GM21786 (cell line): ENCODE results near the gene POGZ.
"Not testable (repeated sequence)": the region's sequence is repeated elsewhere in the genome, so short reads cannot be mapped to it uniquely, and the experiment has no call there.

Source experiments
- ATAC-seq: cut with Tn5 transposase; IDR thresholded peaks from one replicate; pipeline ENCODE4 v1.9.1; 2021; ENCODE audit not compliant: unreplicated experiment

The POGZ gene

GRCh38 chr1:151418081-151418480 is 41.2 kb downstream of the POGZ start:
- no peak for ATAC-seq

- ATAC-seq: no peak
Measured at GRCh38 chr1:151416231-151416630, 43.1 kb downstream of the POGZ start.

GRCh38 chr1:151411884-151412283 is 47.4 kb downstream of the POGZ start:
- no peak for ATAC-seq

GRCh38 chr1:151408891-151409290 is 50.4 kb downstream of the POGZ start:
- no peak for ATAC-seq

GRCh38 chr1:151407304-151407703 is 52.0 kb downstream of the POGZ start:
- no peak for ATAC-seq

- ATAC-seq: no peak
Measured at GRCh38 chr1:151406176-151406575, 53.1 kb downstream of the POGZ start.

- no peak for ATAC-seq
Measured at GRCh38 chr1:151405187-151405951, 53.9 kb downstream of the POGZ start.

GRCh38 chr1:151403612-151404011 is 55.7 kb downstream of the POGZ start:
- no peak for ATAC-seq

- ATAC-seq: no peak
Measured at GRCh38 chr1:151402764-151403163, 56.5 kb downstream of the POGZ start.

GRCh38 chr1:151401860-151402259 is 57.4 kb downstream of the POGZ start:
- ATAC-seq: no peak

GRCh38 chr1:151401125-151401788 is 58.0 kb downstream of the POGZ start:
- no peak for ATAC-seq

- ATAC-seq: peak; percentile 87
Measured at GRCh38 chr1:151399324-151400171, 59.7 kb downstream of the POGZ start, which contains the start of gene PSMB4. Gene PSMB4 (plus strand): TSS chr1:151399573. CDS start chr1:151399588, 15 bp downstream.

GRCh38 chr1:151396265-151396664 is 63.0 kb downstream of the POGZ start:
- not testable (repeated sequence) for ATAC-seq

GRCh38 chr1:151393583-151393982 is 65.7 kb downstream of the POGZ start:
- ATAC-seq: no peak

- no peak for ATAC-seq
Measured at GRCh38 chr1:151391079-151391563, 68.2 kb downstream of the POGZ start.

- ATAC-seq: not testable (repeated sequence)
Measured at GRCh38 chr1:151390221-151391078, 68.8 kb downstream of the POGZ start.

GRCh38 chr1:151386002-151386401 is 73.3 kb downstream of the POGZ start:
- no peak for ATAC-seq

GRCh38 chr1:151384584-151384983 is 74.7 kb downstream of the POGZ start:
- ATAC-seq: no peak

- ATAC-seq: no peak
Measured at GRCh38 chr1:151377150-151377884, 82.0 kb downstream of the POGZ start.

GRCh38 chr1:151373196-151373595 is 86.1 kb downstream of the POGZ start:
- ATAC-seq: no peak
